GM19035 (cell line): ENCODE data around the gene NT5C1B.

Experiments
- ATAC-seq: cut with Tn5 transposase; IDR thresholded peaks from one replicate; pipeline ENCODE4 v1.9.1; 2021; ENCODE audit not compliant: unreplicated experiment

The NT5C1B gene

DNA sequence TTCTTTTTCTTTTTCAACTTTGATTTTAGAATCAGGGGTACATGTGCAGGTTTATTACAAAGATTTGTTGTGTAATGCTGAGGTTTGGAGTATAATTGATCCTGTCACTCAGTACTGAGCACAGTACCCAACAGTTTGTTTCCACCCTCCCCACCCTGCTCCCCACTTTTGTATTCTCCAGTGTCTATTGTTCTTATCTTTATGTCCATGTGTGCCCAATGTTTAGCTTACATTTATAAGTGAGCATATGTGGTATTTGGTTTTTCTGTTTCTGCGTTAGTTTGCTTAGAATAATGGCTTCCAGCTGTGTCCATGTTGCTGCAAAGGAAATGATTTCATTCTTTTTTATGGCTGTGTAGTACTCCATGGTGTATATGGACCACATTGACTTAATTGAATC, 72.0 kb downstream of the NT5C1B start:
- ATAC-seq: no peak

DNA sequence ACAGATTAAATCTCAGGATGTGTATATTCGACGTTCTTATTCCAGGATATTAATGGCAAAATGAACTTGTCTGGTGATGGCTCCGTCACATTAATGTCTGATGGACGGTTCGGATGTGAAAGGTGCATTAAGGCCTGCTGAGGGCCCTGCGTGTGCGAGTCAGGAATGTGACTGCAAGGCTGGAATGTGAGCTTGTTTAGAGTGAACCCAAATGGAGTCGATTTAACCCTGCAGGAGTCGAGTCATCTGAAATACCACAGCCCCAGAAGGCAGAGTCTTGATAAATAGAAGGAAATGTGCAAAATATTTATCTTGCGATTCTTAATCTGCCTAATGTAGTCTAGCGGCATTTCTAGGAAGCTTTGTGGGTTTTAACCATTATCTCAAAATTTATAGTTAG, 73.3 kb downstream of the NT5C1B start:
- no peak for ATAC-seq

DNA sequence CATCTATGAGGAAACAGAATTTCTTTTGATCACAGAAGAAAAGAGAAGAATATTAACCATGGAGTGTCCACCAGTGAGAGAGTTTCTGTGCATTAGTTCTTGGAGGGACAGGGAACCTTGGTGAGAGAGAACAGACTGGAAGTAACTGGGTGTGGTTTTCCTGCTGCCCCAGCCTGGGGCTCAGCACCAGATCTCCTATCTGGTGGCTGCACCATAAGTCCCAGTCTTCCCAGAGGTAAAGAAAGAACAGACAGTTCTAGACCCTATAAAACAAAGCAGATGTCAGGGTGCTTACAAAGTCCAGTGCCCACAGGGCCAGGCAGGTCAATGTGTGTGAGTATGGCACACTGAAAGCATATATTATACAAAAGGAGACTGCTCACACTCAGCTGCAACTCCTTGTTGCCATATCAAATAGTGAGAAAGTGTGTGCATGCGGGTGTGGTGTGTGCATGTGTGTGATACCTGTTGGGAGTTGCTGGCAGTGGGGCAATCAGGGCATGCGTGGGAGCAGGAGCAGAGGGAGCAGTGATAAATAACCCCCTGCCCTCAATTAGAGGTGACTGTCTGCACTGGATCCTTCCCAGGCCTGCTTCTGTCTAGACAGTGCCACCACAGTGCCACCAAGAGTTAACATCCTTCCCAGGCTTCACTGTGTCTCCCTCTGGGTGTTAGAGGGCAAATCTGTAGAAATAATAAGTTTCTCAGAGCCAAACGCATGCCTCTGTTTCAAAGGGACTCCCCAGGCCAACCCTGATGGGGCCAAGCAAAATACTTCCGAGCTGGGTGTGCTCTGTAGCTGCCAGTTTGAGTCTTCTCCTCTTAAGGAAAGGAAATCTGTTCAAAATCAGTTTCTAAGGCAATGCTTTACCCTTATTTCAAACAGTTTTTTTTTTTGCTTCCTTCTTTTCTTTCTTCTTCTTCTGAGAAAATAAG, 74.6 kb downstream of the NT5C1B start:
- ATAC-seq: no peak
